HTERT RPE-1 (cell line): ENCODE data around the gene TCEAL9.
"Not testable (repeated sequence)": the region's sequence is repeated elsewhere in the genome, so short reads cannot be mapped to it uniquely, and the experiment has no call there.

Experiments
- in situ Hi-C: fragments of 300-500 bp; cut with MboI; formaldehyde crosslinking; loops from 4 replicates; pipeline ENCODE4 v1.14.3; 2020; ENCODE audit warnings: low sequenced_read_pairs

Gene TCEAL9

DNA sequence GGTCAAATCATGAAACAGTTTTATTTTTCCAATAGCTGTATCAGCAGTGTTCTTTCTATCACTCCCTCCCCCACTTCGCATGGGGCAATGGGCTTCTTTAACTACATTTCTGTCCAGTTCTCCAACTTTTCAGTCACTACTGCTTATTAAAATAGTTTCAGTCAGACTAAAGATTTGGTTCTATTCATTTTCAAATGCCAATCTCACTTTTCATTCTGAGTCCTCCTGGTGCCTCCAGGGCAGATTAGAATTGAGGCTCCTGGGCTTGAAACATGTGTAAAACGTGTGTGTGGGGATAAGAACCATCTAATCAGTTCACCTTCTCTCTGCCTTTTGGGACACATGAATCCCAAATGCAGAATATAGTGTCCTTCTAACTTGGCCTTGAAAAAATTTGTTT, 16.6 kb downstream of the TCEAL9 start:
- in situ Hi-C loops: no loop called here

DNA sequence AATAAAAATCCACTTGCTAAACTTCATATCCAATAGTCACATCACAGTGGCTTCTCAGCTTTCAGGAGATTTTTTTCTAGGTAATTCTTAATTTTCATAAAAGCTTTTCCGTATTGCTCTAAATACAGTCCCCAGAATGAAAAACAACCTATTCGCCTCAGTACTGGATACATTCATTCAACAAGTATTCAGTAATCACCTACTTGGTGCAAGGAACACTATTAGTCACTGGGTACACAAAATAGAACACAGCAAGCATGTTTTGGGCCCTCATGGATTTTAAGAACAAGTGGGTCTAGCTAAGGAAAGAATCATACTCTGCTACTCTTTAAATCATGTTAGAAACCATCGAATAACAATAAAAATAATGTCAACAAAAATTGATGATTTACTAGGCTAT, 17.3 kb downstream of the TCEAL9 start:
- in situ Hi-C loops: no loop called here

DNA sequence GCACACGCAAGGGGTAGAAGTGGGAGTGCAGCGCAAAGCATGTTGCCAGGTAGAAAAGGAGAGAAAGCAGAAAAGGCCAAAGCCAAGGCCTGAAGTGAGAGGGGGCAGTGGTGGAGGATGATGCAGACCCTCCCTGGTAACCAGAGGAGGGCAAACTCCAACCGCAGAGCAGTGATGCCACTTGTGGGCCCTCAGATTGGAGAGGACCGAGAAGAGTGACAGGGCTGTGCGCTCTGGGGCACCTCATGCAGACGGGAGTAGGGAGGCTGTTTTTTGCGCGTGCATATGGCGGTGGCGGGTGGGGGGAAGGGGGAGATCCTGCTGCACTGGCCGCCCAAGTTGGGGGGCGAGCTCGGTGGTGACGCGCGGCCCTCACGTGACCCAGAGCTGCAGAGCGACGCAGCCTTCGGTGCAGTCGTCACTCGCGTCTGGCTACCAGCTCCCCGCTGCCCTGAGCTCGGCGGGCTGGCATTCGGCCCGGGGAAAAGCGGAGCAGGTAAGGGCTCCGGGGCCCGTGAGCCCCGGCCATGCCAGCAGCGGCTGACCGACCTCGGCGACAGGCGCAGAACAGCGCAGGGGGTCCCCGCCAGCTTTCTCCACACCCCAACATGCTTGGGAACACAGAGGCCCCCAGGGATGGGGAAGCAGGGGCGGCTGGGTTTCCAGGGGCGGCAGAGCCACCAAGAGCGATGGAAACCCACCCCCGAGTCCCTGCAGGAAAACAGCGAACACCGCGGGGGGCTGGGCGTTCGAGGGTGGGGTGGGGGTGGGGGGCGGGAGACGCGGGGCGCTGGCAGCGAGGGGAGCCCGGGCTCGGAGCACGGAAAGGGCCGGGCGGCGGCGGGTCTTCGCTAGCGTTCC, 20.0 kb downstream of the TCEAL9 start, which contains the start of gene BEX3:
Gene BEX3, plus strand, starts transcription at position 421 of the 861 bp plus-strand sequence. CDS start 984 bp downstream, outside the sequence.
- in situ Hi-C loops: no loop called here

DNA sequence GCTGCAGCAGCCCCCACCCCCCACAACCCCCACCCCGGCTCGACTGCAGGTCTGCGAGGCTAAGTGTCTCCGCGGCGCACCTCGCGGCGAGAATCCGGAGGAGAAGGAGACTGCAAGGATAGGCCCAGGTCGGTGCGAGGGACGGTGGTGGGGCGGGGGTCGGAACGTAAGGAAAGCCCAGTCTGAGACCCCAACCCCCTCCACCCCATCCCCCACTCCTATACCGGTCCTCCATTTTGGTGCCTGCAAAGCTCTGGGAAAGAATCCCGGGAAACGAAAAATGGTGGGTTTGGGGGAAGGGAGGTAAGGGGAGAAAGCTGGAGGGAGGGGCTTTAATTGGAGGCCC, 20.6 kb downstream of the TCEAL9 start:
- in situ Hi-C loops: no loop called here

- in situ Hi-C loops: no loop called here
These were observed 22.7 kb downstream of the TCEAL9 start for GRCh38 chrX:103378990-103379389.

DNA sequence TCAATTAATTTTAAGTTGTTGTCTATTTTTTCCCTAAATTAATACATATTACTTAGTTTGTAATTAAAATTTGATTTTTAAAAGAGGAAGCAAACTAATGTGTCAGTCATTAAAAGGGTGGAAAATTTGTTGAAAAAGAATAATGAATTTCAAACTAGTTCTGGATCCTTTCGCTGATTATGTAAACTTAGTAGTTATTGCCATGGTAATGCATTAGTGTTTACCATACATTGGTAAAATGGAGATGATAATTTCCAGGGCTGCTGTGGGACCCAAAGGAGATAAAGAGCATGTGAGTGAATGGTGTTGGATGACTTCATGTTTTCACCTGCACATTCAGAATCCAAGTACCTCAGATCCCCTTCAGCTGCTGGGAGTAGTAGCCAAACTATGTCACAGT, 26.6 kb downstream of the TCEAL9 start:
- in situ Hi-C loops: no loop called here

DNA sequence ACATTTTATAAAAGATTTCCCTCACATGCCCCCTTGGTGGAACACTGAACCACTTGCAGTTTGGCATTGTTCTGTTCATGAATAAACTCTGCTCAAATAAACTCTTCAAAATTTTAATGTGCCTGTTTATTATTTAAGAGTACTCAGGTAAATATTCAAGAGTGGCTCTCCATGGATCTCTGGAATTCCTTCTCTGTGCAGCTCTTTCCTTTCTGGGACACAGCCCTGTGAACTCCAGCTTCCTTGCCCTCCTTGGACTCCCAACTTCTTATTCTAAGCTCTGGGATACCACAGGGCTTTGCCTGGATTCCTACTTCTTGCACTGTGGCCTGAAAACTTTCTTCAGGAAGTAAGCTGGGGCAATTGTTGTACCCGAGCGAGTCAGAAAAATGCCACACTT, 28.4 kb downstream of the TCEAL9 start:
- in situ Hi-C loops: no loop called here

DNA sequence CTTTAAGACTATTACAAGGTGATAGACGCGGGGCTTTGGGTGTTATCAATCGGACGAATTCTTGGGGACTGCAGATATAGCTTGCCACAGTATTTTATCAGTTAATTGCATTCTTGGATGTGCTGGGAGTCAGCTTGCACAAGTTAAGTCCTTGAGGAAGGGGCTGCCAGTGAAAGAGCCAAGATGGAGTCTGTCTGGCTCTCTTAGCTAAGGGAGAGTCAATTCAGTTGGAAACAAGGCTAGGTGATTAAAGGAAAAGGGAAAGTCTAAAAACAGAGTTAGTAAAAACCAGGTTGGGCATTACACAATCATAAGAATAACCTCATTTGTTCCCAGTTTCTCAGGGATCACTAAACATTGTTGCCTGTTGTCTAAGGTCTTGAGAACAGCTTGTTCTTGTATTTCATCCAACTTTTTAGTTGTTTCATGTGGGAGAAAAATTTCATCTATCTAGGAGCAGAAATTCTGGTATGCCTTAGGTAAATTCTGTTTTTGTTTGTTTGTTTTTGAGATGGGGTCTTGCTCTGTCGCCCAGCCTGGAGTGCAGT, 29.1 kb downstream of the TCEAL9 start:
- in situ Hi-C loops: not testable (repeated sequence)

- in situ Hi-C loops: no loop called here
These were observed 30.0 kb downstream of the TCEAL9 start for GRCh38 chrX:103386332-103386731.

DNA sequence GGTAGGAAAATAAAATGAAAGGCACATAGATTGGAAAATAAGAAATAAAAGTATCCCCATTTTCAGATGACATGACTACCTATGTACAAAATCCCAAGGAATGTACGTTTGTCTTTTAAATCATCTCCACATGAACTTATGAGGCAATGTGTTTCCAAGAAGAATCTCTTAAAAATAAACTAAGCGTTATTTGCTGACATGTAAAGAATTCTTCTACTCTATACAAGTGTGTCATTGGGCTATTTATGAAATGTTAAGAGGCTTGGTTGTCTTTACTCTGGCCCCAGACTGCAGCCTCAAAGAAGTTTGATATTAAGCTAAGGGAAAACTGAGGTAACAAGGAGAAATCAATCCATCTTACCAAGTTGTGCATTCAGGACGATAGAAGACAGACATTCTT, 37.2 kb downstream of the TCEAL9 start:
- in situ Hi-C loops: no loop called here

GRCh38 chrX:103396186-103396585, 39.9 kb downstream of the TCEAL9 start:
- in situ Hi-C loops: no loop called here

- in situ Hi-C loops: no loop called here
These were observed 40.4 kb downstream of the TCEAL9 start for GRCh38 chrX:103396660-103397059.

DNA sequence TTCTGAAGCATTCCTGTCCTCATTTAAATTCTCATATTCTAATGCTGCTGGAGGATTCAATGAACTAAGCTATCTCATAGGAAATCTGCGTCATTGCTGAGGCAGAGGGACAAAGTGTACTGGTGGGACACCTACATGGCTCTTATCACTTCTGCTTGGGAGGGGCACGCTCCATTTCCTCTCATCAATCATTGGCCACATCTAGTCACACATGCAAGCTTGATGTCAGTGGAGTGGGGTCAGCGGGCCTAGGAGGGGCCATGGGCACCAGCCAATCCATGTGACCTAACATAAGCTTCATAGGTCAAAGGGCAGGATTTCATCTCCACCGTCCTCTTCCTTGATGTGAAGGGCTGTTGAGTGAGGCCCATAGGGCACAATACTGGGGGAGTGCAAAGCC, 41.4 kb downstream of the TCEAL9 start:
- in situ Hi-C loops: no loop called here

DNA sequence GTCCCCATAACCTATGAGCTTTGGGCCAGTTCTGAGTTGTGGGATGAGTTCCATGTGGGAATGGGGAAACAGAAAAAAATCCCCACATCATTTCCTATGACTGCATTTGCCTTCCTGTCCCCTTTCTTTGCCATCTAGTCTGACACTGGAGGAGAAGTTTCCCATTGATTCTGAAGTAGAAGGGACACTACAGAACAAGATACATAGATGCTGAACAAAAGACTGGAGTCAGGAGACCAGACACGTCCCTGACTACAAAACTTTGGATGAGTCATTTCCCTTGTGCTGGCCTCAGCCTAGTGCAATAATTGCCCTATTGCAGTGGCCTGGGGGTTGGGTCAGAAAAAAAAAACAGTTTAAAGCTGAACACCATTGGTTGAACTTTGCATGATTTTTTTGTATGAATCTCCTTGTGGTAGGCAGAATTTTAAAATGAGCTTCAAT, 42.1 kb downstream of the TCEAL9 start:
- in situ Hi-C loops: no loop called here

DNA sequence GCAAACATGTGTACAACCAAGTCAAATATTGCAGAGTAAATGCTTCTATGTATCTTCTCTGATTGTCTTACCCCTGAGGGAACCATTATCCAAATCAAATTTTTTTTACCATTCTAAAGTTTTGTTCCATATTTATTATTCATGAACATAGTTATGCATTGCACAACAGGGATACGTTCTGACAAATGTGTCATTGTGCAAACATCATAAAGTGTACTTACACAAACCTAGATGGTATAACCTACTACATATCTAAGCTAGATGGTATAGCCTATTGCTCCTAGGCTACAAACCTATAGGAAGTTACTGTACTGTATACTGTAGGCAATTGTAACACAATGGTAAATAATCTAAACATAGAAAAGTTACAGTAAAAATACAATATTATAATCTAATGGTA, 43.4 kb downstream of the TCEAL9 start:
- in situ Hi-C loops: no loop called here

GRCh38 chrX:103400931-103401330, 44.6 kb downstream of the TCEAL9 start:
- in situ Hi-C loops: no loop called here

DNA sequence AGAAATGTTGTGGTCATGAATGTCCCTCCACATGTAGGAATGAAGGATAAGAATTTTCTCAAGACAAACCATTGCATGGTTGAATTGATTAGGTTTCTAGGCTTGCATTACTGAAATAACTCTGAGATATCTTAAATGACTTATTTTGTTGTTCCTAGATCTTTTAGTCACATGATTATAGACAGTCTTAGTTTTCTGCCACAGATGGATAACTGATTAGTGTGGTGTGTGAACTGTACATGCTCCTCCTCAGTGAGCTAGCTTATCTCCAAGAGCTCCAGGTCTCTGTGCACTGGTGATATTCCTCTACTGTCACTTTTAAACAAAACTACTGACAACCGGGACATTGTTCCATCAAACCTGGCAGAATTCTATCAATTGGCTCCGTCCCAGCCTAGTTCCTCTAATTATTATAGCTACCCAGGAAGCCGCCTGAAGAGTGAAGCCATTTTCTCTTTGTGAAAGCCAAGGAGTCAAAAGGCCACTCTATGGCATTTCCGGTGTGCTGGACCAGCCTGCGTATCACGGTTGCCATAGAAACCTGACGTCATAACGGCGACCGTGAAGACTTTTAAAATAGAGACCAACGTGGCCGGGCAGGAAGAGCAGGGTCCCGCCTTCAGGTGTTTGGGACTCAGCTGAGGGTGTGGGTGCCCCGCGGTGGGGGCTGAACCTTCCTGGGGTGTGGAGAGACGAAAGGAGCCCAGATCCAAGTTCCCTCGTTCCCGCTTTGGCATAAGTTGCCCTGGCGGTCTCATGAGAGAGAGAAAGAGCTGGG, 48.1 kb downstream of the TCEAL9 start:
- in situ Hi-C loops: no loop called here

- in situ Hi-C loops: no loop called here
These were observed 48.7 kb downstream of the TCEAL9 start for GRCh38 chrX:103405009-103405333.

DNA sequence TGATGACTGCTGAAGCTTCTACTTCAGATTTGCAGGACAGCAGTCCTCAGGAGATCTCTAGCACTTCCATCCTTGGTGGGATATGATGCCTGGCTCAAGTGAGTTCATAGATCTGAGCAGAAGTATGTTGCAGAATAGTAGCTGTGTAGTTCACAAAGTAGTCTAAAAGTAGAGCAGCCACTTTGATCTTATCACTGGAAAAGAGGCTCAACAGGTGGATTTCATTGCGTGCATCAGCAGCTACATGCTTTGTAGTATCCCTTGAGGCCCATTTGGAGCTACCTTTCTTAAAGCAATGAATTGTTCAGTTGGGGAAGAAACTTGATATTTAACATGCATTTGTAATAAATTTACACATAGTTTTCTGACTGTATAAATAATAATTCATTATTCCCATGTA, 50.0 kb downstream of the TCEAL9 start:
- in situ Hi-C loops: no loop called here

DNA sequence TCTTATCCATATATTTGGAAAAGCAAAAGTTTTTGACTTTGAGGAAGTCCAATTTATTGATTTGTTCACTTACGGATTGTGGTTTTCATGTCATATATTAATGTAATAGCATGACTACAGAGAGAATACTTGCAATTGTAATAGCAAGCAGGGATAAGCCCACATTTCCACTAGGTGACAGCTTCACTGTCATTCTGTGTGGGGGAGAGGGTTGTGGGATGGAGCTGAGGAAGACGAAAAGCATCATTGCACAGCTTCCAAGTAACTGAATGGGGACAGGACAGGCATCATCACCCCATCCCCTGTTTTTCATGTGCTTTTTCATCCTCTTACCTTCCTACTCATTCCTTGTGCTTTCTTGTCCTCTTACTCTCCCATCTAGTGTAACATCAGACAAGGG, 51.5 kb downstream of the TCEAL9 start:
- in situ Hi-C loops: no loop called here
